Nephron progenitor cell (in vitro differentiated cells): ENCODE data around the gene GRIN2C.

Source experiments
- DNase-seq: peaks from one replicate; pipeline ENCODE4 v3.0.0; 2021
- H3K27ac Mint-ChIP-seq: 2 replicates; pipeline ENCODE4 v1.8.0; 2021; ENCODE audit warnings: mild to moderate bottlenecking, moderate library complexity, mixed read lengths
- H3K27me3 Mint-ChIP-seq: 2 replicates; pipeline ENCODE4 v1.8.0; 2021; ENCODE audit warnings: mild to moderate bottlenecking, low read depth, mixed read lengths; ENCODE audit not compliant: poor library complexity
- H3K36me3 Mint-ChIP-seq: 2 replicates; pipeline ENCODE4 v1.8.0; 2021; ENCODE audit warnings: low read depth, mixed read lengths
- H3K4me1 Mint-ChIP-seq: 2 replicates; pipeline ENCODE4 v1.8.0; 2021; ENCODE audit warnings: mixed read lengths
- H3K4me3 Mint-ChIP-seq: 2 replicates; pipeline ENCODE4 v1.8.0; 2021; ENCODE audit warnings: mild to moderate bottlenecking, moderate library complexity, mixed read lengths
- H3K9me3 Mint-ChIP-seq: 2 replicates; pipeline ENCODE4 v1.8.0; 2021; ENCODE audit warnings: mild to moderate bottlenecking, moderate library complexity, mixed read lengths
- TF ChIP-seq, protein P1 (sequence below): fragments of 200-600 bp; sonication (generic); IDR thresholded peaks from 2 replicates; pipeline ENCODE4 v1.5.0; 2021; ENCODE audit warnings: antibody characterized with exemption

GRIN2C gene

DNA sequence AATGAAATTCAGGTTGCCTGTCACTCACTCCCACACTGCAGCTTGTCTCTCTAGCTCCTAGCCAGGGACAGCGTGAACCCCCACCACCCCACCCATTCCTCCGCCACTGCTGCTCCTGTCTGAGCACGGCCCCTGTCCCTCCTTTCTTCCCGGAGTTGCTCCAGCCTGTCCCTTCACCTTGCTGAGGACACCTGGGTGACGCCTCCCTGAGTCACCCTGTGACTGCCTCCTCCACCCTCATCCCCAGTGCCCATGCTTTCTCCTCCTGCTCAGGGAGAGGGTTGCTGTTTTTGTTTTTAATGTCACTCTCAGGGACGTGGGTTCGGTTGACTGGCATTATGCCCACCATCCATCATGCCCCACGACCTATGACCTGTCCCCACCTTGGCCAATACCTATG lies 57.8 kb downstream of the GRIN2C start:
- Mint-ChIP-seq H3K36me3 (peaks cover 13% of the 10 kb centered on the region), H3K9me3 (no peaks in the 10 kb centered on the region), H3K27ac (no peak overlapping the region), H3K4me3 (no peak overlapping the region), H3K4me1 (peaks cover 15% of the 10 kb centered on the region), H3K27me3 (peaks cover 2% of the 10 kb centered on the region)
- no peak for DNase-seq
- TF ChIP-seq, protein P1, sequence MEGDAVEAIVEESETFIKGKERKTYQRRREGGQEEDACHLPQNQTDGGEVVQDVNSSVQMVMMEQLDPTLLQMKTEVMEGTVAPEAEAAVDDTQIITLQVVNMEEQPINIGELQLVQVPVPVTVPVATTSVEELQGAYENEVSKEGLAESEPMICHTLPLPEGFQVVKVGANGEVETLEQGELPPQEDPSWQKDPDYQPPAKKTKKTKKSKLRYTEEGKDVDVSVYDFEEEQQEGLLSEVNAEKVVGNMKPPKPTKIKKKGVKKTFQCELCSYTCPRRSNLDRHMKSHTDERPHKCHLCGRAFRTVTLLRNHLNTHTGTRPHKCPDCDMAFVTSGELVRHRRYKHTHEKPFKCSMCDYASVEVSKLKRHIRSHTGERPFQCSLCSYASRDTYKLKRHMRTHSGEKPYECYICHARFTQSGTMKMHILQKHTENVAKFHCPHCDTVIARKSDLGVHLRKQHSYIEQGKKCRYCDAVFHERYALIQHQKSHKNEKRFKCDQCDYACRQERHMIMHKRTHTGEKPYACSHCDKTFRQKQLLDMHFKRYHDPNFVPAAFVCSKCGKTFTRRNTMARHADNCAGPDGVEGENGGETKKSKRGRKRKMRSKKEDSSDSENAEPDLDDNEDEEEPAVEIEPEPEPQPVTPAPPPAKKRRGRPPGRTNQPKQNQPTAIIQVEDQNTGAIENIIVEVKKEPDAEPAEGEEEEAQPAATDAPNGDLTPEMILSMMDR, result no peak

DNA sequence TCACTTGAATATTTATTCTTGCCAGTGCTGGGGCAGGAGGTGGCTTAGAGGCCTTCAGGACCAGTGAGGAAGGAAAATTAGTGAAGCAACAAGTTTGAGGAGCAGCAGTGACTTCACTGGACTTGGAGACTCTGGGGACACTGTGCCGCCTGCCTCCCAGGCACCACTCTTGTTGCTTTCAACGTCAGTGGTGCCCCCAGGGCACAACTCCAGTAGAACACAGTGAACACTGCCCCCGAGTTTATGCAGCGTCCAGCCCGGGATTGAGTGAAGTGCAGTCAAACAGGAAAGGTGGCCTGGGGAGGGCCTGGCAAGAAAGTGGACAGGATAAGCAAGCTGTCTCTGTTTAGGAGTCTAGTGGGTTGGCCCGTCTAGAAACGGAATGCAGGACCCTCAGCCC lies 59.2 kb downstream of the GRIN2C start:
- no peak overlapping the region for H3K27ac Mint-ChIP-seq
- TF ChIP-seq, protein P1, result no peak
- H3K27me3 Mint-ChIP-seq, result no peaks in the 10 kb centered on the region
- H3K4me1 Mint-ChIP-seq, result peaks cover 1% of the 10 kb centered on the region
- DNase-seq, result no peak
- peaks cover 20% of the 10 kb centered on the region for H3K36me3 Mint-ChIP-seq
- no peaks in the 10 kb centered on the region for H3K9me3 Mint-ChIP-seq
- H3K4me3 Mint-ChIP-seq, result no peak overlapping the region

DNA sequence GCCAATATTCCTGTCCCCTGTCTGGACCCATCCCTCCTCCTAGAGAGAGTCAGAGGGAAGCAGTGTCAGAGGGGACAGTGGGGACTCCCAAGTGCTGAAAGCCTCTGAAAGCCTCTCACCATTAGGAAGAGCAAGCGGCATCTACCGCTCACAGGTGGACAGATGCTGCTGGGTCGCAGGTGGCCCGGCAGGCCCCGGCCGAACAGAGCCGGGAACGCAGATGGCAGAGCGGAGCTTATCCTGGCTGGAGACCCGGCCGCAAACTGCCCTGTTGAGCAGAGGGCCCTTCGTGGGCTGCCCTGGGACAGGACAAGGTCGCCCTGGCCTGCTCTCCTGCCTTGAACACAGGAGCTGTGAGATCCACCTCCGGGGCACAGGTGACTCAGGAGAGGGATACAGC lies 60.6 kb downstream of the GRIN2C start:
- no peak for DNase-seq
- TF ChIP-seq, protein P1, result no peak
- Mint-ChIP-seq H3K36me3 (peaks cover 26% of the 10 kb centered on the region), H3K27ac (no peak overlapping the region), H3K4me3 (no peak overlapping the region), H3K9me3 (no peaks in the 10 kb centered on the region), H3K4me1 (no peaks in the 10 kb centered on the region), H3K27me3 (peaks cover 2% of the 10 kb centered on the region)

DNA sequence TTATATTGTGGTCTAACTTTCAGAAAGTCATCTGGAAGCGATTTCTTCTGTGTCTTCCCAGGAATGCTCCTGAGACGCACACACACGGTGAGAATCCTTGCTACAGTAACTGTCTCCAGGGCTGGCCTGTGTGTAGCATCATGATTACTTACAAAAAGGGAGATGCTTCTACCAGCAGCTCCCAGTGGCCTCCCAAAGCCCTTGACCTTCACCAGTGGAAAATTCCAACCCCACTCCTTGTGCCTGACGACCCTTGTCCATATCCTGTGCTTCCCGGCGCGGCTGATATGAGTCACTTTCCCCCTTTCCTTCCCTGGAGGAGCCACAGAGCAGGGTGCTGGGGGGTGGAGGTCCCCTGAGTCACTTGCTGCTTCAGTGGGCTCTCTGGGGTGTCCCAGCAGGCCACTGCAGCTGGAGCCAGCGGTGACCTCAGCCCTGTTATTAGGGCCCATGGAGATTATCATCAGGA lies 61.4 kb downstream of the GRIN2C start:
- H3K27ac Mint-ChIP-seq, result no peak overlapping the region
- H3K9me3 Mint-ChIP-seq, result no peaks in the 10 kb centered on the region
- H3K36me3 Mint-ChIP-seq, result peaks cover 26% of the 10 kb centered on the region

DNA sequence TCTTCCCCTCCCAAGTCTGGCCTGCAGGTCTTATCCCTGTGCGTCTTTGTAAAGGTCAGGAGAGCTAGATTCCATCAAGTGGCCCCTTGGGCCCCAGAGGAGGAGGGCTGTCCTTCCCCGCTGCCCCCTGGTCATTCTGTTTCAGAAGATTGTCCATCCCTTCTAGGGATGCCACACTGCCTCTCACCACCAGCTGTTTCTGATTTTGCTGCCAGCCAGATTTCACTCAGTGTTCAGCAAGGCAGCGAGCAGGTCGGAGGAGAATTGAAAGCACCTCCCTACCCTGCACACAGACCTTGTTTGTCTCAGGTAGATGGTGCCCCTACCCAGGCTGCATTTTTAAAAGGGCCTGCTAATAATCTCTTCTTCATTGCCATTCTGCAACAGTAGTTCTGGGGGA lies 61.9 kb downstream of the GRIN2C start:
- no peak for DNase-seq
- H3K27ac Mint-ChIP-seq, result no peak overlapping the region

More for the DNA sequence above, 61.4 kb downstream of the GRIN2C start:
- TF ChIP-seq, protein P1, result no peak
- Mint-ChIP-seq H3K4me1 (no peaks in the 10 kb centered on the region), H3K27me3 (peaks cover 7% of the 10 kb centered on the region), H3K4me3 (no peak overlapping the region)
- DNase-seq, result no peak

DNA sequence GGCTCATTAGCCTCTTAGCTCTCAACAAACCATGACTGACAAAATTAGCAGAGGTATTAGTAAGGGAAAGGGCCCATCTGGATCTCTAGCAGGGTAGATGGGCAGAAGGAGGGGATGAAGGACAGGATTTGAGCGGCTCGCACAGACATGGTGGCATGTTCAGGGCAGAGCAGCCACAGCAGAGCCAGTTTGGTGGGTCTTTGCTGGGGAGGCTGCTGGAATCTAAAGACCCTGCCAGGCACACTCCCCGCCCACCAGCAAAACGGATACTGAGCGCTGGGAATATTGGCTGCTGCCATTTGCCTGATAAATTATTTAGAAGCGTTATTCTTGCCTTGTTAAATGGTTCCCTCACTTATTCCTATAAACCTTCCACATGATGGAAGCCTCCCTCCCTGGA lies 62.8 kb downstream of the GRIN2C start:
- TF ChIP-seq, protein P1, result no peak
- DNase-seq, result no peak
- Mint-ChIP-seq H3K9me3 (no peaks in the 10 kb centered on the region), H3K4me3 (no peak overlapping the region), H3K36me3 (peaks cover 26% of the 10 kb centered on the region), H3K27ac (no peak overlapping the region), H3K4me1 (no peaks in the 10 kb centered on the region), H3K27me3 (peaks cover 10% of the 10 kb centered on the region)

More for the DNA sequence above, 61.9 kb downstream of the GRIN2C start:
- Mint-ChIP-seq H3K36me3 (peaks cover 26% of the 10 kb centered on the region), H3K27me3 (peaks cover 9% of the 10 kb centered on the region), H3K9me3 (no peaks in the 10 kb centered on the region), H3K4me3 (no peak overlapping the region), H3K4me1 (no peaks in the 10 kb centered on the region)
- TF ChIP-seq, protein P1, result no peak
